ENCODE measurements around the gene VPS52.

VPS52 gene

DNA sequence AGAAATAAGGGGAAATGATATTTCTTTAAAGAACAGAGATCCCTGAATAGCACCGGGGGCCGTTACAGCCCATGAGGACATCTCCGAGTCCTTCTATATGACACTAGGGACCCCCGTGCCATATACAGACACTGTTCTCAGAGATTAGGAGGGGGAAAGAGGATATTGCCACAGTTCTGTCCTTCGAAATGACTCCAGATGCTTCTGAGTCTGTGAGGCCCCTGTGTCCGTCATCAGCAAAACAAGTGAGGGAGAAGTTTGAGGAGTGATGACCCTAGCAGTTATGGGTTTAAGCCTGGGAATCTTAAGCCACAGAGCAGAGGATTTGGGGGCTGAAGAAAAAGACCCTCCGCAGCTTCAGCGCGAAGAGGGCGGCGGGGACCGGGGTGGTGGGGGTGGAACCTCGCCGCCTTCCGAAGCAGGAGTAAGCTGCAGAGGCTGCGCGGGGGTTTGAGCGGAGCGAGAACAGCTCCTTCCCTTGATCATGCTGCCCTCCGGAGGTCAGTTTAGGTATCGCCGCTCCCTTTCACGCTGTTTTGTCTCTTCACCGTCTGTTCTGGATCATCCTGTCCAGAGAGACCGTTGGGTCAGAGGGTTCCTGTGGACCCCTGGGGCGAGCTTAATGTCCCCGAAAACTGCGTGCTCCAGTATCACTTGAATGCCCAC is 23.6 kb downstream of the VPS52 start:
- TF ChIP-seq, protein P1, sequence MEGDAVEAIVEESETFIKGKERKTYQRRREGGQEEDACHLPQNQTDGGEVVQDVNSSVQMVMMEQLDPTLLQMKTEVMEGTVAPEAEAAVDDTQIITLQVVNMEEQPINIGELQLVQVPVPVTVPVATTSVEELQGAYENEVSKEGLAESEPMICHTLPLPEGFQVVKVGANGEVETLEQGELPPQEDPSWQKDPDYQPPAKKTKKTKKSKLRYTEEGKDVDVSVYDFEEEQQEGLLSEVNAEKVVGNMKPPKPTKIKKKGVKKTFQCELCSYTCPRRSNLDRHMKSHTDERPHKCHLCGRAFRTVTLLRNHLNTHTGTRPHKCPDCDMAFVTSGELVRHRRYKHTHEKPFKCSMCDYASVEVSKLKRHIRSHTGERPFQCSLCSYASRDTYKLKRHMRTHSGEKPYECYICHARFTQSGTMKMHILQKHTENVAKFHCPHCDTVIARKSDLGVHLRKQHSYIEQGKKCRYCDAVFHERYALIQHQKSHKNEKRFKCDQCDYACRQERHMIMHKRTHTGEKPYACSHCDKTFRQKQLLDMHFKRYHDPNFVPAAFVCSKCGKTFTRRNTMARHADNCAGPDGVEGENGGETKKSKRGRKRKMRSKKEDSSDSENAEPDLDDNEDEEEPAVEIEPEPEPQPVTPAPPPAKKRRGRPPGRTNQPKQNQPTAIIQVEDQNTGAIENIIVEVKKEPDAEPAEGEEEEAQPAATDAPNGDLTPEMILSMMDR (IDR thresholded peaks at IDR 0.05; ENCODE audit: control extremely low read depth, extremely low read depth, low read depth, missing control alignments) = peak; percentile 91
- POLR2A ChIA-PET = interaction anchor here (0.6 to 2.2 kb wide), 9 partner anchors 24 to 1277 kb away, joined by 3 to 10 read pairs (median 3); partner anchors contain the start of genes RPS18 and VPS52
- DNase-seq (ENCODE audit: extremely low spot score) = peak; percentile 80
- CTCF ChIA-PET = interaction anchor here (0.6 to 7.7 kb wide), 64 partner anchors 9 to 403 kb away, joined by 3 to 82 read pairs (median 4); partner anchors contain the start of genes B3GALT4, CUTA, HSD17B8 and PFDN6

DNA sequence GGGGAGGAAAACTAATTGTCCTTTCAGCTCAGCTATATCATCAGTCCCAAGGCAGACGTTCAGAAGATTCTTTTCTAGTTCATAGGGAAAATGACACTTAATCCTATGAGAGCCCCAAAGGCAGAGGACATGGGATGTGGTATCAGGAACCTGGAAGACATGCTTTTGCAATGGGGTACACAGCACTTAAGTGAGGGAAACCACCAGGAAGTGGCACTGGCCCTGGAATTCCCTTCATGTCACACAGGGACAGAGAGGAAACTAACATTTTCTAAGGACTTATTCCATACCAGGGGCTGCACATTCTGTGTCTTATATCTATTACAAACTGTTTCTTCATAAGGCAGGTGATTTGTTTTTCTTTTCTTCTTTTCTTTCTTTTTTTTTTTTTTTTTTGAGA is 28.2 kb downstream of the VPS52 start:
- POLR2A ChIA-PET = interaction anchor here (0.7 kb wide), 1 partner anchor 85 kb away, joined by 3 read pairs; no protein-coding TSS in a partner anchor
- CTCF ChIA-PET = interaction anchor here (0.9 kb wide), 1 partner anchor 129 kb away, joined by 4 read pairs; no protein-coding TSS in a partner anchor

DNA sequence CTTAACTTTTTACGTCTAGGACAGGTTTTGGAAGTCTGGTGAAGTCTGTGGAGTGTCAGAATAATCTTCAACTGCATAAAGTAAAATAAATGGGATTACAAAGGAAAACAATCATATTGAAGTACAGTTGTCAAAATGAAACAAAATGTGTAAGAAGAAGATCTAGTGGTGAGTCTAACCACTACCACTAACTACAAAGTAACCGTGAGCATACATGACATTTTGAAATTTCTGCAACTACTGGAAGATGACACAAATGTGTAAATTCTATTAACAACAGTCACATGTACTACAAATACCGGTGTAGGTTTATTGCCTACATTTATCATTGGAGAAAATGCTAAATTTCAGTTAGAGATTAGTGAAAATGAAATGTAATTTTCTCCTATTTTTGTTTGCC is 29.7 kb downstream of the VPS52 start:
- no peak for DNase-seq (ENCODE audit: extremely low spot score)
- ChIA-PET CTCF (interaction anchor here (8.5 kb wide), 1 partner anchor 6 kb away, joined by 82 read pairs; no protein-coding TSS in a partner anchor), POLR2A (no interaction called here)
- TF ChIP-seq, protein P1 (IDR thresholded peaks at IDR 0.05; ENCODE audit: control extremely low read depth, extremely low read depth, low read depth, missing control alignments) = no peak

More for the DNA sequence above, 28.2 kb downstream of the VPS52 start:
- TF ChIP-seq, protein P1 (IDR thresholded peaks at IDR 0.05; ENCODE audit: control extremely low read depth, extremely low read depth, low read depth, missing control alignments) = no peak
- DNase-seq (ENCODE audit: extremely low spot score) = no peak

DNA sequence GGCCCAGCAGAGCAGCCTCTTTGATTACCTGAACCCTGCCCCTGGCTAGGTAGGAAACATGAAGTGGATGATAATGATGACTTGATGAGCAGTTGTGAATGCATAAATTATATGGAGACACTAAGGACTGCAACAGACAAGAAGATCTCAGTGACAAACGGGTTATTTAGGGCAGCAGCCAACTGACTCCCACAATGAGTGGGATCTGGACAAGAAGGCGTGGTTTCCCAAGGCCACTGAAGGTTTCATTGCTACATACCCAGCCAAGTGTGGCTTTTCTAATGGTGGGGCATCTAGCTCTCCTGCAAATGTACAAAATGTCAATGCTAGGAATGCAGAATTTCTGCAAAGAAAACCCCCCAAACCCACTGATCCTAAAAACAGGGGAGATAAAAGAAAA is 33.9 kb downstream of the VPS52 start:
- POLR2A ChIA-PET = no interaction called here
- TF ChIP-seq, protein P1 (IDR thresholded peaks at IDR 0.05; ENCODE audit: control extremely low read depth, extremely low read depth, low read depth, missing control alignments) = no peak
- CTCF ChIA-PET = interaction anchor here (8.5 kb wide), 1 partner anchor 11 kb away, joined by 82 read pairs; no protein-coding TSS in a partner anchor
- no peak for DNase-seq (ENCODE audit: extremely low spot score)

DNA sequence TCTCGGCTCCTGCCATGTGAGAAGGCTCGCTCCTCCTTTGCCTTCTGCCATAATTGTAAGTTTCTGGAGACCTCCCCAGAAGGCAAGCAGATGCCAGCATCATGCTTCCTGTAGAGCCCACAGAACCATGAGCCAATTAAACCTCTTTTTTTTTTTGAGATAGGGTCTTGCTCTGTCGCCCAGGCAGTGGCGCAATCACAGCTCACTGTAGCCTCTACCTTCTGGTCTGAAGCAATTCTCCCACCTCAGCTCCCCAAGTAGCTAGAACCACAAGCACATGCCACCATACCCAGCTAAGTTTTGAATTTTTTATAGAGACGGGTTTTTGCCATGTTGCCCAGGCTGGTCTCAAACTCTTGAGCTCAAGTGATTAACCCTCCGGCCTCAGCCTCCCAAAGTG is 34.8 kb downstream of the VPS52 start:
- ChIA-PET CTCF (interaction anchor here (0.9 to 8.5 kb wide), 3 partner anchors 9 to 78 kb away, joined by 3 to 82 read pairs (median 3); no protein-coding TSS in a partner anchor), POLR2A (interaction anchor here (0.6 kb wide), 1 partner anchor 84 kb away, joined by 4 read pairs; no protein-coding TSS in a partner anchor)
- no peak for DNase-seq (ENCODE audit: extremely low spot score)

DNA sequence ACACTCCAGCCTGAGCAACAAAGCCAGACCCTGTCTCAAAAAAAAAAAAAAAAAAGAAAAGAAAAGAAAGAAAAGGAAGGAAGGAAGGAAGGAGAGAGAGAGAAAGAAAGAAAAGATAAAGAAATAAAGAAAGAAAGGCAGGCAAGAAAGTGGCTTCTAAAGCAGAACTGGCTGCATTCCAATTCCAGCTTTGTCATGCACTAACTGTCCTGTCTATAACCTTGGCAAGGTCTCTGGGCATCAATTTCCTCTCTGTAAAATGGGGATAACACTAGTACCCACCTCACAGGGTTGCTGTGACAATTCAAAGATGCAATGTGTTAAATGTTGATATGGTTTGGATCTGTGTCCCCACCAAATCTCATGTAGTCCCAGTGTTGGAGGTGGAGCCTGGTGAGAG is 35.3 kb downstream of the VPS52 start:
- POLR2A ChIA-PET = interaction anchor here (0.6 kb wide), 1 partner anchor 83 kb away, joined by 4 read pairs; no protein-coding TSS in a partner anchor
- CTCF ChIA-PET = interaction anchor here (0.9 to 8.5 kb wide), 3 partner anchors 8 to 77 kb away, joined by 3 to 82 read pairs (median 3); no protein-coding TSS in a partner anchor
- TF ChIP-seq, protein P1 (IDR thresholded peaks at IDR 0.05; ENCODE audit: control extremely low read depth, extremely low read depth, low read depth, missing control alignments) = no peak
- no peak for DNase-seq (ENCODE audit: extremely low spot score)

More for the DNA sequence above, 34.8 kb downstream of the VPS52 start:
- TF ChIP-seq, protein P1 (IDR thresholded peaks at IDR 0.05; ENCODE audit: control extremely low read depth, extremely low read depth, low read depth, missing control alignments) = no peak

Measured in GM10248 (cell line).